GM12801 (cell line): ENCODE data around the gene C17orf100.

Experiments used
- CTCF ChIP-seq: IDR thresholded peaks from one replicate; pipeline ENCODE4 v1.5.1; 2011; ENCODE audit warnings: control low read depth; ENCODE audit not compliant: insufficient read length; ENCODE audit errors: extremely low read depth

C17orf100 gene

GRCh38 chr17:6702567-6703215, 51.1 kb downstream of the C17orf100 start:
- no peak for TF ChIP-seq CTCF
